Ishikawa (cell line): ENCODE results near the gene SYMPK.

Source experiments
- CEBPB ChIP-seq: IDR thresholded peaks from 2 replicates; pipeline ENCODE4 v1.6.1; 2012
- CREB1 ChIP-seq: IDR thresholded peaks from 2 replicates; pipeline ENCODE4 v1.6.1; 2012; ENCODE audit warnings: low read depth
- EGR1 ChIP-seq: IDR thresholded peaks from 2 replicates; pipeline ENCODE4 v1.6.1; 2012
- EP300 ChIP-seq: IDR thresholded peaks from 2 replicates; pipeline ENCODE4 v1.6.1; 2012; ENCODE audit warnings: borderline replicate concordance
- RAD21 ChIP-seq: IDR thresholded peaks from 2 replicates; pipeline ENCODE4 v1.6.1; 2012; ENCODE audit warnings: low read depth
- TAF1 ChIP-seq: IDR thresholded peaks from 2 replicates; pipeline ENCODE4 v1.6.1; 2012; ENCODE audit warnings: low read depth, mild to moderate bottlenecking
- TEAD4 ChIP-seq: IDR thresholded peaks from 2 replicates; pipeline ENCODE4 v1.6.1; 2012
- USF1 ChIP-seq: IDR thresholded peaks from 2 replicates; pipeline ENCODE4 v1.6.1; 2012

DNA sequence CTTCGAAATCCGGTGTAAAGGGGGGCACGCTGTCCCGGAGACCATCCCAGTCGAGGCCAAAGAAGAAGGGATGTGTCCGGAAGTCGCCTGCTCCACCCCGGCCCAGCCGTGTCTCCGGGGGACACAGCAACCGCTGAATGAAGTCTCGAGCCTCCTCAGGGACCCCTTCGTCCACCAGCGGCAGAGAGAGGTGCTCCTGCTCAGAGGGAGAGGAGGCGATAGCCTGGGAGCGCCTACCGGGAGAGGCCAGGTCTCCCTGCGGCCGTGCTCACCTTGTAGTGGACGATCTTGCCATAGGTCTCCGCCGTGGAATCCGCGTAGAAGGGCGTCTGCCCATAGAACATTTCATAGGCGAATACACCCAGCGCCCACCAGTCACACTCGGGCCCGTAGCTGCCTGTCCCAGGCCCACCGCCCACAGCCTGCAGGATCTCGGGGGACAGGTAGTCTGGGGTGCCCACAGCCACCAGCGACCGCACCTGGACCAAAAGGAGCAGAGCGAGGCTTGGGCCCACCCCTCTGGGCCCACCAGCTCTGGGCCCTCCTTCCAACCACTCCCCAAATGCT is 85.5 kb downstream of the SYMPK start:
- TF ChIP-seq TEAD4 = no peak
- no peak for TF ChIP-seq CEBPB
- no peak for TF ChIP-seq EGR1
- TF ChIP-seq RAD21 = no peak
- no peak for TF ChIP-seq TAF1
- no peak for TF ChIP-seq USF1
- TF ChIP-seq EP300 = no peak
- no peak for TF ChIP-seq CREB1
